Activated T-cell treated with anti-CD3 and anti-CD28 coated beads, Interleukin-2, amount 50 U/mL, for 48 hours (primary cell): ENCODE data around the gene KRTAP1-5.
"Not testable (repeated sequence)": the region's sequence is repeated elsewhere in the genome, so short reads cannot be mapped to it uniquely, and the experiment has no call there.

Experiments
- DNase-seq, 2 experiments: peaks; one replicate each; pipeline ENCODE4 v3.0.0-alpha.2; 2020

Gene KRTAP1-5

DNA sequence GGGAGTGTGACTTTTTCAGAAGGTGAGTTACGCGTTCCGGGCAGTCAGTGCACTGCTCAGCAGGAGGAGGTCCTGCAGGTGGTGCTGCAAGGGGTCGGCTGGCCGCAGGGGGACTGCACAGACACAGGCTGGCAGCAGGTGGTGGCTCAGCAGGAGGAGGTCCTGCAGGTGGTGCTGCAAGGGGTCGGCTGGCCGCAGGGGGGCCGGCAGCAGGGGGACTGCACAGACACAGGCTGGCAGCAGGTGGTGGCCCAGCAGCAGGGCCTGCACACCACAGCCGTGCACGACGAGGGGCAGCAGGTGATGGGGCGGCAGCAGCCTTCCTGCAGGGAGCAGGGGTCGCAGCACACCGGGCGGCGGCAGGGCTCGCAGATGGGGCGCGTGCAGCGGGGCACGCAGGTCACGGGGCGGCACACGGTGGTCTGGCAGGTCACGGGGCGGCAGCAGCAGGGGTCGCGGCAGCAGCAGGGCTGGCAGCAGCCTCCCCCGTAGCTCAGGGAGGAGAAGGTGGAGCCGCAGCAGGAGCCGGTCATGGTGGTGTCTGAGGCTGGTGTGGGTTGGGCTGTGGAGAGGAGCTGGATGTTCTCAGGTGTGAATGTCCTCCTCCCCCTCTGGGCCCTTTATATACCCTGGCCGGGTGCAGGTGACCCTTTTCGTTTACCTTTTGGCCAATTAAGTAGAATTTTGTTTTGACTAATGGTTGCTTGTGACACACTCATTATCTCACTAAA is 19.9 kb upstream of the KRTAP1-5 start, which contains the start of gene KRTAP2-1:
TSS of gene KRTAP2-1 (minus strand) at position 582 of the 731 bp plus-strand sequence. CDS start at position 533, 49 bp downstream.
- DNase-seq = not testable (repeated sequence)

GRCh38 chr17:41042953-41043352 is 15.9 kb upstream of the KRTAP1-5 start:
- no peak for DNase-seq

- DNase-seq = not testable (repeated sequence)
Observed at GRCh38 chr17:41040783-41041571, 14.0 kb upstream of the KRTAP1-5 start, which contains the start of gene KRTAP1-1. Gene KRTAP1-1, minus strand, starts transcription at chr17:41041450. Its CDS starts 53 bp downstream, at chr17:41041397.

GRCh38 chr17:41037853-41038350 is 10.9 kb upstream of the KRTAP1-5 start:
- no peak for DNase-seq

DNA sequence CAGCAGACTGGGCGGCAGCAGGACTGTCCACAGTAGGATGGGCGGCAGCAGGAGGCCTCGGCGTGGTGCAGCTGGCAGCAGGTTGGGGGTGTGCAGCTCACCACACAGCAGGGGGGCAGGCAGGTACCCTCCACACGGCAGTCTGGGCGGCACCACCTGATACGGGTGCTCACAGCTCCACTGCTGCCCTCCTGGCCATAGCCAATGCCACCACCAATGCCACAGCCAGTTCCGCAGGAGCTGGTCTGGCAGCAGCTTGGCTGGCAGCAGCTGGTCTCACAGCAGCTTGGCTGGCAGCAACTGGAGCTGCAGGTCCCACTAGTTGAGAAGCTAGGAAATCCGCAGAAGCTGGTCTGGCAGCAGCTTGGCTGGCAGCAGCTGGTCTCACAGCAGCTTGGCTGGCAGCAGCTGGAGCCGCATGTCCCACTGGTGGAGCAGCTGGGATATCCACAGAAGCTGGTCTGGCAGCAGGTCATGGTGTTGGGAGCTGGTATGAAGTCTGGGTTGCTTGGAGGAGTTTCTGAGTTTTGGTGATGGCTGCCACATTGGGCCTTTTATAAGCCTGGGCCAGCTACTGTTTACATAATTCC is 7.4 kb upstream of the KRTAP1-5 start, which contains the start of gene KRTAP1-3:
TSS of gene KRTAP1-3 (minus strand) at position 529 of the 590 bp plus-strand sequence. CDS start at position 476, 53 bp downstream.
- DNase-seq = not testable (repeated sequence)

DNA sequence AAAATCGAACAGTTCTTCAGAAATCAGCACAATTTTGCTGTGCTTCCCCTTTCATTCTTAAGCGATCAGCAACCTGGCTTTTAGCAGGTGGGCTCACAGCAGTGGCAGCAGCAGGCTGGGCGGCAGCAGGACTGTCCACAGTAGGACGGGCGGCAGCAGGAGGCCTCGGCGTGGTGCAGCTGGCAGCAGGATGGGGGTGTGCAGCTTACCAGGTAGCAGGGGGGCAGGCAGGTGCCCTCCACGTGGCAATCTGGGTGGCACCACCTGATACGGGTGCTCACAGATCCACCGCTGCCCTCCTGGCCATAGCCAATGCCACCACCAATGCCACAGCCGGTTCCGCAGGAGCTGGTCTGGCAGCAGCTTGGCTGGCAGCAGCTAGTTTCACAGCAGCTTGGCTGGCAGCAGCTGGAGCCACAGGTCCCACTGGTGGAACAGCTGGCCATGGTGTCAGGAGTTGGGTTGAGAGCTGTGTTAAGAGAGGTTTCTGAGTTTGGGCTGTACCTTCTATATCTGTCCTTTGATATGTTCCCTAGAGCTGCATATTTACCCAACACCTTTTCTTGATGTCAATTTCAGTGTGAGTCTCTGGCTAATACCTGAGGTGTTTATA is 2.7 kb upstream of the KRTAP1-5 start, which contains the start of gene KRTAP1-4:
TSS of gene KRTAP1-4 (minus strand) at position 563 of the 613 bp plus-strand sequence. CDS start at position 446, 117 bp downstream.
- DNase-seq = no peak

- no peak for DNase-seq
Observed at GRCh38 chr17:41024697-41025096, 2.3 kb downstream of the KRTAP1-5 start.

DNA sequence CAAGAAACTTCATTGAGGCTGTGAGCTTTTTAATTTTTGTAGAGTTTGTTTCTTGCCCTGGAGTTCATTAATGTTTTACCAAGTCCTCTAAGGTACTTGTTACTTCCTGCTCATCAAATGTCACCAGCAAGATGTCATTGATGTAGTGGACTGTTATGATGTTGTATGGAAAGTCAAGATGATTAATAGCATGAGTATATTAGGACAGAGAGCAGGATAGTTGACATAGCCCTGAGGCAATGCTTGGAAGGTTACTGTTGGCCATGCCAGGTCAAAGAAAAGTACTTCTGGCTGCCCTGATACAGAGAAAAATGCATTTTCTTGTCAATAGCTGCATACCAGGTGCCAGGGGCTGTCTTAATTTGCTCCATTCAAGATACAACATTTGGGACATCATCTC is 6.7 kb downstream of the KRTAP1-5 start:
- no peak for DNase-seq

- no peak for DNase-seq
Observed at GRCh38 chr17:41019415-41019814, 7.6 kb downstream of the KRTAP1-5 start.

DNA sequence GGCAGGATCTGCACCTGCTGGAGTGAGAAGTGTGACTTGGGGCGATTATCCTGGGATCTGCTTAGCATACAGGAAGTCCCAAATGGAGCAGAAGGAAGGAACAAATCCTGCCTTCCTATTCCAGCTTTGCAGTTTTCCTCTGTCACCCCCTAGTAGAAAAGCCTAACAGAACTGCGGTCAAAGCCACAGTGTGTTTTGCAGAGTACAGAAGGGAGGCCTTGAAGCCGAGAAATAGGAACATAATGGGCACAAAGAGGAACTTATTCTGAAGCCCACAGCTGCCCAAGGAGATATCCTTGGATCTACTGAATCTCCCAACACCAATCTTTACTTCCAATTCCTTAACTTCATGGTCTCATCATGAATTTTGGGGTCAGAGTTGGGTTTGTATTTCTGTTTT is 8.5 kb downstream of the KRTAP1-5 start:
- no peak for DNase-seq

DNA sequence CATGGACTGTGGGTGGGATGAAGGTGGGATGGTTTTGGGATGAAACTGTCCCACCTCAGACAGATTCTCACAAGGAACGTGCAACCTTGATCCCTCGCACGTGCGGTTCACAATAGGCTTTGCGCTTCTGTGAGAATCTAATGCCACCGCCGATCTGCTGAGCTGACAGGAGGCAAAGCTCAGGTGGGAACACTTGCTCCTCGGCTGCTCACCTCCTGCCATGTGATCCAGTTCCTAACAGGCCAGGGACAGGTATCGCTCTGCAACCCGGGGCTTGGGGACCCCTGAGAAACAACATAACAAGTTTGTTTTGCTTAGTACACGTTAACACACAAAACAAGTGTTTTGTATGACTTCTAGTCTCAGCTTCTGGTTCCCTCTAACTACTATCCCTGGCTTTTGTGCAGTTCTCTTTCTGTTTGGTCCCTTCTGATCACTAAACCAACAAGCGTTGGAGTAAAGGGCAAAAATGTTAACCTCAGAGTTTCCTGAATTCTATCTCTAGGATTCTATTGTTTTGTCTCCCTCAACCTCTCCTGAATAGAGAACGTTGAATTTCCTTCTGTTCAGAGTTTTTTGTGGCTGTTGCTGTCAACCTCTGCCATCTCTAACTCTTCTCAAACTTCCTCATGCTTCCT is 10.3 kb downstream of the KRTAP1-5 start:
- no peak for DNase-seq

- no peak for DNase-seq
Observed at GRCh38 chr17:41015454-41015853, 11.6 kb downstream of the KRTAP1-5 start.

DNA sequence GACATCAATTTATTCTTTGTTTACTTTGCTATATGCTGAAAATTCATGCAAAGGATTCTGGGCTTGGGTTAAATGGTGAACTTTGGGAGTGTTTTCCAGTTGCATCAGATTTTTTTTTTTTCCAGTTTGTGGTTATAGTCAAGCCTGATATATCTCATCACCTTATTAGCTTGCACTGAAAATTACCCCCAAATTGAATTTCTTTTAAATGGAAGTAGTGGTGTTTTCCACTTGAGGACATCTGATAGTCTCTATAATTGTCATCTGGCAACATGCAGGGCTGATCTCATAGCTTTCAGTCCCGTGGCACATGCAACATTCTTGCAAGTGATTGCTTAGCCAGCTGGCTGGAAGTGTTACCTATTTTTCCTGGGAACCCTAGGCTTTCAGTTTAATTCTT is 13.4 kb downstream of the KRTAP1-5 start:
- no peak for DNase-seq

- no peak for DNase-seq
Observed at GRCh38 chr17:41013181-41013580, 13.8 kb downstream of the KRTAP1-5 start.

- DNase-seq = no peak
Observed at GRCh38 chr17:41012326-41013120, 14.5 kb downstream of the KRTAP1-5 start.

DNA sequence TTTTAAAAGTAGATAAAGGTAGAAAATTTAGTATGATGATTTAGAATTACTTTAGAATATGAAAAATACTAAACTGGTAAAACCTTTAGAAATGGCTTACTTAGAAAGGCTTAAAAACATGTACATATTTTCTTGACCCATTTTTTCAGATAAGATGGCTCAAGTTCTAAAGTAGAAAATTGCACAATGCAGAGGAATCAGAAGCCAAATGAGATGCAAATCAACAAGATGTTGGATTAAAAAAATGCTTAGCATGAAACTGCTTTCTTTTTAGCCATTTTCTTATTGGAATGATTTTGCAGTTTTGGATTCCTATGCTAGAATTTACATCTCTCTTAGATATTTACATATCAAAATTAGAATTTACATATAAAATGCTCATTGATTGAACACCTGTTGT is 16.6 kb downstream of the KRTAP1-5 start:
- DNase-seq = no peak

- no peak for DNase-seq
Observed at GRCh38 chr17:41009936-41010335, 17.1 kb downstream of the KRTAP1-5 start.

DNA sequence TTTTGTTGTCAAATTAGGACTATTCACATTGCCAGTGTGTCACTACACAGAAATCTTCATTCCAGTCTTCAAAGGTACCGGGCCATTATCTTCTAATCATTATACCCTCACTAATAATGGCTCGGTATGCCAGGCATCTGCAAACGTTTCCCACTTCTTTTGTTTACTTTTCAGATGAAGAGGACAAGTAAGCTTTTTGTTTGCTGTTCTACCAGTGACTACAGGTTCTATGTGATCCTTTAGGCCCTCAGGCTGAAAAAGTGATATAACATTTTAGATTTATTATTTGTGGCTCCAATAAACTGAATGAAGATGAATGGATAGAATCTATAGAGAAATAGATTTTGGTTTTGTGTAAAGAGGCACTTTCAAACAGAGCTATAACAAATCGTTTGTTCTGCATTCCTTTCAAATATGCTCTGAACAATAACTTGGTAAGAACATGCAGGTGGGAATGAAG is 17.7 kb downstream of the KRTAP1-5 start:
- DNase-seq = no peak

GRCh38 chr17:41008811-41009210 is 18.2 kb downstream of the KRTAP1-5 start, which contains the start of gene KRTAP3-1:
Gene KRTAP3-1, minus strand, starts transcription at chr17:41009128. Its CDS starts 54 bp downstream, at chr17:41009074.
- DNase-seq = no peak

DNA sequence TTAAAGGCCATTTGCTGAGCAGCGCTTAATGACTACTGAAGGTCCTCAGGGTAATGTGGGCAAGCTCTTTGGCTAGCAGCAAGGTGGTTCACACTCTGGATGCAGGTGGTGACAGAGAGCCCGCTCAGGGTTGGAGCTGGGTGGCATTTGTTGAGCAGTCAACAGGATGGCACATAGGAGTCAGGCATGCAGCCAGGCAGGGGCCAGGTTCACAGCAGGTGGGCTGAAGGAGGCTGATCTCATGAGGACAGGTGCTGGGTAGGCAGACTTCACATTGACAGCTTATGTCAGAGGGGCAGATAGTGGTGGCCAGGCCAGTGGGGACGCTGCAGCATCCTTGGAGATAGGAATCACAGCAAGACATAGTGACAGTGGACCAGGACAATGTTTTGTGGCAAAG is 22.6 kb downstream of the KRTAP1-5 start:
- DNase-seq = no peak

DNA sequence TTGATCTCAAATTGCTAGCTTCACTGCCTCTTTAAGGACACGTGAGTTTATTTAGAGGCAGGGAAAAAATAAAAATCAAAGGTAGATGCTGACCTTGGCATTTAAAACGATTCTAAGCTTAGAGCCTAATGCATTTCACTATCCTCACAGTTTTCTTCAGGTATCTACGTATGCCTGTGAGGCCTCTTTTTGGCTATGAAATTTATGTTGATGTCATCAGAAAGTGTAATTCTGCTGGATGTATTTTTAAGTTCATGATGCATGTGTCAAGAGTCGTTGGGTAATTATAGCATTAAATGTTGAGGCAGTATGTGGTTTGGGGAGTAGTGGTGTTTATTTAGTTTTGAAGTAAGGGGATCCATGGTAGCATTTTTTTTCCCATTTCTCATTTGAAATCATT is 23.1 kb downstream of the KRTAP1-5 start:
- no peak for DNase-seq
